ENCODE data around the gene ZNRF3.
"Not testable (repeated sequence)": the region's sequence is repeated elsewhere in the genome, so short reads cannot be mapped to it uniquely, and the experiment has no call there.

Gene ZNRF3

GRCh38 chr22:28884747-28885350 is 1.5 kb downstream of the ZNRF3 start:
- DNase-seq (ENCODE audit: low read depth), result no peak

DNA sequence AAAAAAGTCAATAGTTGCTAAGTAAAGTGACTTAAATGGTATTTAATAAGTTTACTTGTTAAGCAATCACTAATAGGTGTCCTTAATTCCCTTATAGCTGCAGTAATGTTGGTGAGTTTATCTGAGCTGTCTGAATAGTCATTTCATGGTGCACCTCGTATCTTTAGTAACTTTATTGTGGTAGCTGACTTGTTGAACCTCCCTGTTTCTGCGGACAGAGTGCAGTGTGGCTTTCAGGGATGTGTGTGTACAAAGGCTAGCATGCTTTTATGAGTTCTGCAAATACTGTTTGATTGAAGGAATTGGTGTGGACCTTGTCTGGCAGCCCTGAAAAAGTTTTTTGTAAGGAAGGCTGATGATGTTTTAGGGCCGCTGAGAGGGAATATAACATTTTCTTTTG is 2.6 kb downstream of the ZNRF3 start:
- DNase-seq (ENCODE audit: low read depth), result no peak

DNA sequence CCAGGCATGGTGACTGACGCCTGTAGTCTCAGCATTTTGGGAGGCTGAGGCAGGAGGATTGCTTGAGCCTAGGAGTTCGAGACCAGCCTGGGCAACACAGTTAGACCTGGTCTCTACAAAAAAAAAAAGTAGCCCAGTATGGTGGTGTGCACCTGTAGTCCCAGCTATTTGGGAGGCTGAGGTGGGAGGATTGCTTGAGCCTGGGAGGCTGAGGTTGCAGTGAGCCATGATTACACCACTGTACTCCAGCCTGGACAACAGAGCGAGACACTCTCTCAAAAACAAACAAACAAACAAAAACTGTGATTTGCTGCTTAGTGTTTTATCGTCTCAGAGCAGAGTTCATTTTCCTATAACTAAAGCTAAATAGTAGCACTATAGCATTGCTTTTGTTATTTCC is 3.3 kb downstream of the ZNRF3 start:
- DNase-seq (ENCODE audit: low read depth), result not testable (repeated sequence)

- no peak for DNase-seq (ENCODE audit: low read depth)
Observed at GRCh38 chr22:28887725-28888459, 4.5 kb downstream of the ZNRF3 start.

- DNase-seq (ENCODE audit: low read depth), result no peak
Observed at GRCh38 chr22:28889478-28890024, 6.2 kb downstream of the ZNRF3 start.

DNA sequence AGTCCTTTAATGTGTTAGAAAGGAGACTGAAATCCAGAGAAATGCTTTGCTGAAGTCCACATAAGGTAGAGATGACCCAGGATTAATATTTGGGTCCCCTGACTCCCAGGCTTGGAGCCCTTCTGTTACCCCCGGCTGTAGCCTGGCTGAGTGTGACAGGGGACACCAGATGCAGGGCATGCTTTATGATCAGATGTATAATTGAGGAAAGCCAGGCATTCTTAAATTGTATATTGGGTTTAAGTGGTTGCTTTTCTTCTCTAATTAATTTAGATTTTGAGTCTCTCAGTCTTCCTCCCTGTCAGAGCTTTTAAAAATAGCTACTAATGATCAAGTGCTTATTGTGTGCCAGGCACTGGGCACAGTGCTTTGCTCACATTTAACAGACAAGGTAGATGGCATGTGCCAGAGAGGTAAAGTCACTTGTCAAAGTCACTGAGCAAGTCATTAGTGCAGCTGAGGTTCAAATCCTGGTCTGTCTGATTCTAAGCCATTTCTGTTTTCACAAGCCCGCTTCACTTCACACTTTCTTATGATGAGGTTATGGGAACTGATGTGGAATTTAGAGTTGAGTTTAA is 7.9 kb downstream of the ZNRF3 start:
- DNase-seq (ENCODE audit: low read depth), result no peak

GRCh38 chr22:28892175-28892731 is 8.9 kb downstream of the ZNRF3 start:
- DNase-seq (ENCODE audit: low read depth), result no peak

GRCh38 chr22:28893810-28894209 is 10.4 kb downstream of the ZNRF3 start:
- no peak for DNase-seq (ENCODE audit: low read depth)

- no peak for DNase-seq (ENCODE audit: low read depth)
Observed at GRCh38 chr22:28894334-28894733, 11.0 kb downstream of the ZNRF3 start.

GRCh38 chr22:28894807-28895206 is 11.4 kb downstream of the ZNRF3 start:
- DNase-seq (ENCODE audit: low read depth), result no peak

GRCh38 chr22:28896611-28897010 is 13.2 kb downstream of the ZNRF3 start:
- DNase-seq (ENCODE audit: low read depth), result no peak

GRCh38 chr22:28898233-28898629 is 14.9 kb downstream of the ZNRF3 start:
- no peak for DNase-seq (ENCODE audit: low read depth)

GRCh38 chr22:28899199-28899853 is 16.0 kb downstream of the ZNRF3 start:
- DNase-seq (ENCODE audit: low read depth), result no peak

- DNase-seq (ENCODE audit: low read depth), result no peak
Observed at GRCh38 chr22:28900379-28900925, 17.1 kb downstream of the ZNRF3 start.

GRCh38 chr22:28902490-28902889 is 19.1 kb downstream of the ZNRF3 start:
- DNase-seq (ENCODE audit: low read depth), result no peak

DNA sequence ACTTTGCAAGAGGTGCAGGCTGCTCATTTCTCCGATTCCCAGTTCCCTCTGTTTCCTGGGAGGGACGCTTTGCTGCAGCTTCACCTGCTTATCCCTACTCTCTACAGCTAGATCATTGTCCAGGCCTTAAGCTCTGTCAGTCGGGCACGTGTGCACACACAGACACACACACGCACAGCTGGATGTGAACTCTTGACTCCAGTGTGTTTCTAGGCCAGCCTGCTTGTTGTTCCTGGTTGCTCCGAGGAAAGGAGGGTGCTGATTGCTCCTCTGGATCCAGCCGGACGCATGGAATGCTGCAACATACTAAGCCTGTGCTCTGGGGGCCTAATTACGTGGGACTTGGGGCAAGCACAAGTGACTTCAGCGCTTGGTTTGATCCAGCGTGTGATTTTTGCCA is 19.7 kb downstream of the ZNRF3 start:
- DNase-seq (ENCODE audit: low read depth), result no peak

DNA sequence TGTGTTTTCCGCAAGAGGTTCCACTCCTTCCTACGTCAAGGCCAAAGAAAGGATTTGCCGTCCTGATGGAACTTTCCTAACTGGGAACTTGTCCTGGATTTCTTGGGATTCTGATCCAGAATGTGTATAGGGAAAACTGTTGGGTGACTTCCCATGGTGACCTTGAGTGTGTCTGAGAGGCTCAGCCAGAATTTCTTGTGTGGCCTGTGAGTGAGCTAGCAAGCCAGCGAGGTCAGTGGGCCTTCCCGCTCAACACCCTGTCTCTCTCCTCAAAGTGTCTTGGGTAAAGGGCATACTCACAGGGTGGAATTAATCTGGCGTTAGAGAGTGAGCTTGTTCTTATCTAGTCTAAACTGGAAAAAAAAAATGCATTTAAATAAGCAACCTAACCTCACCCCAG is 20.4 kb downstream of the ZNRF3 start:
- no peak for DNase-seq (ENCODE audit: low read depth)

GRCh38 chr22:28904211-28904896 is 21.0 kb downstream of the ZNRF3 start:
- no peak for DNase-seq (ENCODE audit: low read depth)

GRCh38 chr22:28905256-28905832 is 22.0 kb downstream of the ZNRF3 start:
- DNase-seq (ENCODE audit: low read depth), result no peak

DNA sequence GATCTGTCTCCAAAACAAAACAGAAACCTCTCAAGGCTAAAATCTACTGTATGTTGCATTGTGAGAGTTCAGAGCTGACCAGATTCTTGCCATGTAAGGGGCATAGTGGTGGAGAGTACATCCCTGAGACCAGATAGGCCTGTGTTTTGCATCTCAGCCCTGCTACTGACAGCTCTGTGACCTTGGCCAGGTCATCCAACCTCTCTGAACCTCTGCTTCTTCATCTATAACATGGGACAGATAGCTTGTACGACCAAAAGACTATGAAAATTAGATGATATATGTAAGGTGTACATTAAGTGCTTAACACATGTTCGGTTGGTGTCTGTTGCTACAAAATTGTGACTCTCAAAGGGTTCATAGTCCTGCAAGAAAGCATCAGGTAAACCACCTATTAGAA is 22.9 kb downstream of the ZNRF3 start:
- no peak for DNase-seq (ENCODE audit: low read depth)

- no peak for DNase-seq (ENCODE audit: low read depth)
Observed at GRCh38 chr22:28907311-28908008, 24.1 kb downstream of the ZNRF3 start.

Measured in GM04504 (cell line).